Activated T-cell treated with anti-CD3 and anti-CD28 coated beads, Interleukin-2, amount 50 U/mL, for 4 hours (primary cell): Measurements from ENCODE around the gene CDC20B. TPM values are rescaled to one million over a fixed set of nuclear protein-coding genes. Genes with fewer than 3 reads are reported as not detected.
"Not testable (repeated sequence)": the region's sequence is repeated elsewhere in the genome, so short reads cannot be mapped to it uniquely, and the experiment has no call there.

Experiments
- ATAC-seq, 2 donors: fragments of 200-7000 bp; cut with Tn5 transposase; one replicate each; pipeline ENCODE4 v1.10.0; 2021
- DNase-seq: peaks from one replicate; pipeline ENCODE4 v3.0.0-alpha.2; 2020
- H3K27me3 Mint-ChIP-seq: one replicate; pipeline ENCODE4 v1.8.0; 2021; ENCODE audit warnings: low read depth, mixed read lengths
- H3K36me3 Mint-ChIP-seq: one replicate; pipeline ENCODE4 v1.8.0; 2022; ENCODE audit warnings: mixed read lengths; ENCODE audit not compliant: insufficient read depth
- H3K4me1 Mint-ChIP-seq: one replicate; pipeline ENCODE4 v1.8.0; 2021; ENCODE audit warnings: low read depth, mixed read lengths
- H3K4me3 Mint-ChIP-seq: one replicate; pipeline ENCODE4 v1.8.0; 2021; ENCODE audit warnings: mild to moderate bottlenecking, moderate library complexity, mixed read lengths
- H3K9me3 Mint-ChIP-seq: one replicate; pipeline ENCODE4 v1.8.0; 2021; ENCODE audit warnings: mixed read lengths
- total RNA-seq, 3 donors: library from RNA; stranded (reverse); gene quantifications; one replicate each; pipeline ENCODE4 v1.2.1, GENCODE V29; 2021

Gene CDC20B
- total RNA-seq, 3 donors from 2014 or later: 0.11 to 0.16 TPM; not detected in 1

GRCh38 chr5:55146080-55146479 is 26.9 kb downstream of the CDC20B start:
- H3K9me3 Mint-ChIP-seq: no peaks in the 10 kb centered on the region
- peaks cover 19% of the 10 kb centered on the region for H3K4me1 Mint-ChIP-seq
- no peaks in the 10 kb centered on the region for H3K36me3 Mint-ChIP-seq
- no peaks in the 10 kb centered on the region for H3K27me3 Mint-ChIP-seq
- H3K4me3 Mint-ChIP-seq: no peak overlapping the region
- DNase-seq (no peak), ATAC-seq (no peak)

- H3K9me3 Mint-ChIP-seq: no peaks in the 10 kb centered on the region
- H3K4me1 Mint-ChIP-seq: peaks cover 20% of the 10 kb centered on the region
- DNase-seq (no peak), ATAC-seq (no peak)
- no peaks in the 10 kb centered on the region for H3K36me3 Mint-ChIP-seq
- H3K27me3 Mint-ChIP-seq: no peaks in the 10 kb centered on the region
- H3K4me3 Mint-ChIP-seq: no peak overlapping the region
These were observed 29.4 kb downstream of the CDC20B start for GRCh38 chr5:55143624-55144023.

- Mint-ChIP-seq H3K4me3 (no peak overlapping the region), H3K9me3 (no peaks in the 10 kb centered on the region), H3K27me3 (no peaks in the 10 kb centered on the region), H3K36me3 (no peaks in the 10 kb centered on the region), H3K4me1 (peaks cover 20% of the 10 kb centered on the region)
- DNase-seq (no peak), ATAC-seq (peak; percentile 57 to 67)
These were observed 30.9 kb downstream of the CDC20B start for GRCh38 chr5:55141945-55142690.

GRCh38 chr5:55140908-55141665 is 31.9 kb downstream of the CDC20B start:
- no peak for DNase-seq
- Mint-ChIP-seq H3K4me1 (peaks cover 15% of the 10 kb centered on the region), H3K27me3 (no peaks in the 10 kb centered on the region), H3K9me3 (no peaks in the 10 kb centered on the region), H3K4me3 (no peak overlapping the region), H3K36me3 (no peaks in the 10 kb centered on the region)
- peak in 1 of 2 donors; percentile 25 for ATAC-seq

GRCh38 chr5:55136521-55136920 is 36.5 kb downstream of the CDC20B start:
- Mint-ChIP-seq H3K27me3 (no peaks in the 10 kb centered on the region), H3K4me3 (no peak overlapping the region), H3K36me3 (no peaks in the 10 kb centered on the region), H3K9me3 (peaks cover under 1% of the 10 kb centered on the region), H3K4me1 (peaks cover 21% of the 10 kb centered on the region)
- no peak for ATAC-seq
- no peak for DNase-seq

- no peak for DNase-seq
- Mint-ChIP-seq H3K36me3 (no peaks in the 10 kb centered on the region), H3K4me3 (no peak overlapping the region), H3K4me1 (peaks cover 16% of the 10 kb centered on the region), H3K9me3 (peaks cover 17% of the 10 kb centered on the region), H3K27me3 (no peaks in the 10 kb centered on the region)
- ATAC-seq: peak; percentile 78 to 94
These were observed 38.8 kb downstream of the CDC20B start for GRCh38 chr5:55134053-55134722.

GRCh38 chr5:55123365-55123764 is 49.6 kb downstream of the CDC20B start:
- no peaks in the 10 kb centered on the region for H3K27me3 Mint-ChIP-seq
- no peaks in the 10 kb centered on the region for H3K36me3 Mint-ChIP-seq
- no peak for ATAC-seq
- H3K4me1 Mint-ChIP-seq: no peaks in the 10 kb centered on the region
- no peaks in the 10 kb centered on the region for H3K9me3 Mint-ChIP-seq
- no peak for DNase-seq
- no peak overlapping the region for H3K4me3 Mint-ChIP-seq

GRCh38 chr5:55114061-55114460 is 58.9 kb downstream of the CDC20B start:
- Mint-ChIP-seq H3K4me1 (peaks cover 12% of the 10 kb centered on the region), H3K9me3 (no peaks in the 10 kb centered on the region), H3K4me3 (no peak overlapping the region), H3K27me3 (no peaks in the 10 kb centered on the region), H3K36me3 (no peaks in the 10 kb centered on the region)
- ATAC-seq (peak in 1 of 2 donors; percentile 32), DNase-seq (no peak)

GRCh38 chr5:55113327-55113726 is 59.6 kb downstream of the CDC20B start:
- no peaks in the 10 kb centered on the region for H3K27me3 Mint-ChIP-seq
- no peak for ATAC-seq

GRCh38 chr5:55110217-55110616 is 62.8 kb downstream of the CDC20B start:
- no peak for ATAC-seq
- DNase-seq: no peak
- Mint-ChIP-seq H3K27me3 (no peaks in the 10 kb centered on the region), H3K9me3 (no peaks in the 10 kb centered on the region), H3K4me3 (no peak overlapping the region), H3K4me1 (peaks cover 23% of the 10 kb centered on the region), H3K36me3 (peaks cover 10% of the 10 kb centered on the region)

More at GRCh38 chr5:55113327-55113726, 59.6 kb downstream of the CDC20B start:
- DNase-seq: no peak
- Mint-ChIP-seq H3K4me1 (peaks cover 14% of the 10 kb centered on the region), H3K4me3 (no peak overlapping the region), H3K36me3 (peaks cover 3% of the 10 kb centered on the region), H3K9me3 (no peaks in the 10 kb centered on the region)

GRCh38 chr5:55108661-55109060 is 64.3 kb downstream of the CDC20B start:
- ATAC-seq (no peak), DNase-seq (no peak)
- Mint-ChIP-seq H3K27me3 (no peaks in the 10 kb centered on the region), H3K36me3 (peaks cover 10% of the 10 kb centered on the region), H3K4me1 (peaks cover 34% of the 10 kb centered on the region), H3K4me3 (no peak overlapping the region), H3K9me3 (no peaks in the 10 kb centered on the region)

GRCh38 chr5:55105976-55106375 is 67.0 kb downstream of the CDC20B start:
- not testable (repeated sequence) for ATAC-seq, DNase-seq, H3K27me3 Mint-ChIP-seq, H3K4me3 Mint-ChIP-seq, H3K9me3 Mint-ChIP-seq
- H3K36me3 Mint-ChIP-seq: peaks cover 10% of the 10 kb centered on the region
- H3K4me1 Mint-ChIP-seq: peaks cover 50% of the 10 kb centered on the region

GRCh38 chr5:55104946-55105701 is 67.9 kb downstream of the CDC20B start:
- H3K27me3 Mint-ChIP-seq: no peaks in the 10 kb centered on the region
- peaks cover 10% of the 10 kb centered on the region for H3K36me3 Mint-ChIP-seq
- DNase-seq: no peak
- ATAC-seq: no peak
- no peaks in the 10 kb centered on the region for H3K9me3 Mint-ChIP-seq
- peaks cover 58% of the 10 kb centered on the region for H3K4me1 Mint-ChIP-seq
- H3K4me3 Mint-ChIP-seq: peak overlapping the region; percentile 72
